CD14-positive monocyte (primary cell): ENCODE results near the gene PKD1L1. TPM values are rescaled to one million over a fixed set of nuclear protein-coding genes. Genes with fewer than 3 reads are reported as not detected.
"Not testable (repeated sequence)": the region's sequence is repeated elsewhere in the genome, so short reads cannot be mapped to it uniquely, and the experiment has no call there.

ENCODE experiments used
- DNase-seq, 3 donors: peaks; one replicate each; pipeline ENCODE4 v3.0.0-alpha.2; 2011 to 2022
- H2AFZ ChIP-seq: 2 replicates; pipeline ENCODE4 v1.6.0; 2012; ENCODE audit warnings: mild to moderate bottlenecking, low read depth, low read length, inconsistent platforms; ENCODE audit not compliant: insufficient read depth, poor library complexity, severe bottlenecking
- H3K27ac ChIP-seq, 2 donors: 1 replicate in 1 of 2; 2 replicates in 1 of 2; pipeline ENCODE4 v1.5.1; 2012 to 2013; ENCODE audit warnings: low read length in 2 of 2, control low read depth in 1 of 2, inconsistent platforms in 1 of 2, low read depth in 1 of 2, mild to moderate bottlenecking in 1 of 2
- H3K27me3 ChIP-seq, 2 donors: one replicate each; pipeline versions ENCODE4 v1.6.0 to v1.6.1; 2011 to 2013; ENCODE audit warnings: low read length in 2 of 2; ENCODE audit not compliant: control insufficient read depth in 2 of 2, insufficient read depth in 2 of 2
- H3K36me3 ChIP-seq, 2 donors: replicated peaks in 1 of 2; 1 replicate in 1 of 2; 2 replicates in 1 of 2; pipeline versions ENCODE4 v1.5.1 to v1.6.1; 2012 to 2013; ENCODE audit warnings: low read length in 2 of 2, control low read depth in 1 of 2, inconsistent platforms in 1 of 2, mild to moderate bottlenecking in 1 of 2; ENCODE audit not compliant: insufficient read depth in 2 of 2, control insufficient read depth in 1 of 2
- H3K4me1 ChIP-seq, 2 donors: 1 replicate in 1 of 2; 2 replicates in 1 of 2; pipeline versions ENCODE4 v1.5.1 to v1.6.1; 2012 to 2013; ENCODE audit warnings: low read length in 2 of 2, control low read depth in 1 of 2, inconsistent platforms in 1 of 2, mild to moderate bottlenecking in 1 of 2, moderate library complexity in 1 of 2; ENCODE audit not compliant: insufficient read depth in 2 of 2, control insufficient read depth in 1 of 2
- H3K4me2 ChIP-seq: replicated peaks from 2 replicates; pipeline ENCODE3; 2012; ENCODE audit warnings: low read length, moderate library complexity, mild to moderate bottlenecking; ENCODE audit not compliant: poor library complexity, severe bottlenecking; ENCODE audit errors: extremely low read depth
- H3K4me3 ChIP-seq, 3 experiments: fragments of 200-600 bp in 1 of 3; sonication (generic) in 1 of 3; replicated peaks in 1 of 3; 1 replicate in 2 of 3; 2 replicates in 1 of 3; pipeline ENCODE4 v1.5.1; 2011 to 2013; ENCODE audit warnings: low read length in 3 of 3, mild to moderate bottlenecking in 3 of 3, control low read depth in 2 of 3, low read depth in 2 of 3, inconsistent platforms in 1 of 3, moderate library complexity in 1 of 3
- H3K79me2 ChIP-seq: 2 replicates; pipeline ENCODE4 v1.6.0; 2012; ENCODE audit warnings: mild to moderate bottlenecking, control low read depth, inconsistent platforms, low read length, moderate library complexity; ENCODE audit not compliant: insufficient read depth
- H3K9ac ChIP-seq: 2 replicates; pipeline ENCODE4 v1.6.0; 2017; ENCODE audit warnings: low read length, mild to moderate bottlenecking; ENCODE audit not compliant: insufficient read depth, poor library complexity, severe bottlenecking
- H3K9me3 ChIP-seq, 2 donors: replicated peaks in 1 of 2; 1 replicate in 1 of 2; 2 replicates in 1 of 2; pipeline versions ENCODE4 v1.5.1 to v1.6.1; 2012 to 2013; ENCODE audit warnings: low read length in 2 of 2, control low read depth in 1 of 2; ENCODE audit not compliant: control insufficient read depth in 1 of 2, insufficient read depth in 1 of 2
- H4K20me1 ChIP-seq: 2 replicates; pipeline ENCODE4 v1.6.0; 2012; ENCODE audit warnings: mild to moderate bottlenecking, low read length, control low read depth, moderate library complexity; ENCODE audit not compliant: insufficient read depth
- H3K27ac Mint-ChIP-seq, 7 donors: one replicate each; pipeline ENCODE4 v1.8.0; 2020; ENCODE audit warnings: mild to moderate bottlenecking in 7 of 7, mixed read lengths in 7 of 7, moderate library complexity in 6 of 7, inconsistent platforms in 2 of 7
- H3K27me3 Mint-ChIP-seq, 3 donors: one replicate each; pipeline ENCODE4 v1.8.0; 2021 to 2022; ENCODE audit warnings: low read depth in 3 of 3, mild to moderate bottlenecking in 3 of 3, mixed read lengths in 3 of 3, moderate library complexity in 3 of 3, inconsistent platforms in 1 of 3
- H3K36me3 Mint-ChIP-seq, 2 donors: one replicate each; pipeline ENCODE4 v1.8.0; 2020; ENCODE audit warnings: mixed read lengths in 2 of 2, inconsistent platforms in 1 of 2, mild to moderate bottlenecking in 1 of 2
- H3K4me1 Mint-ChIP-seq: one replicate; pipeline ENCODE4 v1.8.0; 2020; ENCODE audit warnings: mild to moderate bottlenecking, mixed read lengths
- H3K4me3 Mint-ChIP-seq, 2 donors: one replicate each; pipeline ENCODE4 v1.8.0; 2020; ENCODE audit warnings: mild to moderate bottlenecking in 2 of 2, mixed read lengths in 2 of 2, moderate library complexity in 1 of 2
- H3K9me3 Mint-ChIP-seq, 7 donors: one replicate each; pipeline ENCODE4 v1.8.0; 2020 to 2022; ENCODE audit warnings: mixed read lengths in 7 of 7, mild to moderate bottlenecking in 6 of 7, moderate library complexity in 6 of 7, inconsistent platforms in 2 of 7
- WGBS: methylation state at CpG from one replicate; pipeline ENCODE4 v1.1.5; 2013; ENCODE audit warnings: missing lambda C conversion rate; ENCODE audit not compliant: insufficient coverage; 5-methylcytosine and 5-hydroxymethylcytosine counted together
- intact Hi-C, 2 donors: fragments of 100-400 bp; cut with micrococcal nuclease; formaldehyde crosslinking; loops; one replicate each; pipeline versions ENCODE4 v1.15.0 to v1.15.1; 2023
- polyA plus RNA-seq, 3 donors: library from polyadenylated mRNA; depleted of rRNA in 1 of 3; unstranded in 2 of 3; stranded (reverse) in 1 of 3; fragments of 300-500 nt in 2 of 3; fragments of >200 nt in 1 of 3; fragmentation: Illumina TruSeq in 2 of 3; gene quantifications; 1 replicate in 2 of 3; 2 replicates in 1 of 3; pipeline ENCODE4 v1.2.3, GENCODE V29; 2012 to 2021
- TF ChIP-seq, protein P1 (sequence below): fragments of 200-600 bp; IDR thresholded peaks from one replicate; pipeline ENCODE4 v1.8.0; 2022; ENCODE audit warnings: antibody characterized with exemption, mild to moderate bottlenecking

Gene PKD1L1
- polyA plus RNA-seq, 3 donors, result 0.19 TPM; not detected in 2

GRCh38 chr7:47924266-47924665 is 24.0 kb downstream of the PKD1L1 start:
- Histone ChIP-seq H4K20me1 (no peaks in the 10 kb centered on the region), H3K4me2 (no peak overlapping the region), H3K79me2 (no peaks in the 10 kb centered on the region), H3K27ac (no peak overlapping the region), H3K4me1 (peaks cover 0 to 4% of the 10 kb centered on the region in 2 donors), H3K4me3 (no peak overlapping the region), H3K27me3 (no peaks in the 10 kb centered on the region), H2AFZ (no peak overlapping the region), H3K9ac (no peak overlapping the region), H3K9me3 (no peaks in the 10 kb centered on the region), H3K36me3 (no peaks in the 10 kb centered on the region)
- peaks cover 0 to 12% (median 7%) of the 10 kb centered on the region in 7 donors for H3K9me3 Mint-ChIP-seq
- peaks cover 2% of the 10 kb centered on the region for H3K4me1 Mint-ChIP-seq
- peaks cover 2 to 8% (median 3%) of the 10 kb centered on the region in 3 donors for H3K27me3 Mint-ChIP-seq
- no peaks in the 10 kb centered on the region for H3K36me3 Mint-ChIP-seq
- TF ChIP-seq, protein P1, sequence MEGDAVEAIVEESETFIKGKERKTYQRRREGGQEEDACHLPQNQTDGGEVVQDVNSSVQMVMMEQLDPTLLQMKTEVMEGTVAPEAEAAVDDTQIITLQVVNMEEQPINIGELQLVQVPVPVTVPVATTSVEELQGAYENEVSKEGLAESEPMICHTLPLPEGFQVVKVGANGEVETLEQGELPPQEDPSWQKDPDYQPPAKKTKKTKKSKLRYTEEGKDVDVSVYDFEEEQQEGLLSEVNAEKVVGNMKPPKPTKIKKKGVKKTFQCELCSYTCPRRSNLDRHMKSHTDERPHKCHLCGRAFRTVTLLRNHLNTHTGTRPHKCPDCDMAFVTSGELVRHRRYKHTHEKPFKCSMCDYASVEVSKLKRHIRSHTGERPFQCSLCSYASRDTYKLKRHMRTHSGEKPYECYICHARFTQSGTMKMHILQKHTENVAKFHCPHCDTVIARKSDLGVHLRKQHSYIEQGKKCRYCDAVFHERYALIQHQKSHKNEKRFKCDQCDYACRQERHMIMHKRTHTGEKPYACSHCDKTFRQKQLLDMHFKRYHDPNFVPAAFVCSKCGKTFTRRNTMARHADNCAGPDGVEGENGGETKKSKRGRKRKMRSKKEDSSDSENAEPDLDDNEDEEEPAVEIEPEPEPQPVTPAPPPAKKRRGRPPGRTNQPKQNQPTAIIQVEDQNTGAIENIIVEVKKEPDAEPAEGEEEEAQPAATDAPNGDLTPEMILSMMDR, result no peak
- intact Hi-C loops, result no loop called here
- H3K27ac Mint-ChIP-seq, result no peak overlapping the region
- no peak overlapping the region for H3K4me3 Mint-ChIP-seq
- no CpG with 5 or more reads among the region's 2 CpGs for WGBS
- DNase-seq, result peak in 1 of 3 donors; percentile 48

GRCh38 chr7:47923081-47923875 is 25.0 kb downstream of the PKD1L1 start:
- DNase-seq, H3K4me1 Mint-ChIP-seq, H2AFZ ChIP-seq, H3K36me3 ChIP-seq, intact Hi-C loops, H3K27ac Mint-ChIP-seq, H3K36me3 Mint-ChIP-seq, H3K9me3 ChIP-seq, H3K4me3 Mint-ChIP-seq, H3K27me3 ChIP-seq, H3K79me2 ChIP-seq, H3K4me3 ChIP-seq, H3K27ac ChIP-seq, H3K9ac ChIP-seq, H4K20me1 ChIP-seq, H3K4me1 ChIP-seq, H3K4me2 ChIP-seq: not testable (repeated sequence)
- no CpG with 5 or more reads among the region's 8 CpGs for WGBS
- H3K27me3 Mint-ChIP-seq, result peaks cover 6 to 12% (median 9%) of the 10 kb centered on the region in 3 donors
- H3K9me3 Mint-ChIP-seq, result peaks cover 0 to 12% (median 7%) of the 10 kb centered on the region in 7 donors

DNA sequence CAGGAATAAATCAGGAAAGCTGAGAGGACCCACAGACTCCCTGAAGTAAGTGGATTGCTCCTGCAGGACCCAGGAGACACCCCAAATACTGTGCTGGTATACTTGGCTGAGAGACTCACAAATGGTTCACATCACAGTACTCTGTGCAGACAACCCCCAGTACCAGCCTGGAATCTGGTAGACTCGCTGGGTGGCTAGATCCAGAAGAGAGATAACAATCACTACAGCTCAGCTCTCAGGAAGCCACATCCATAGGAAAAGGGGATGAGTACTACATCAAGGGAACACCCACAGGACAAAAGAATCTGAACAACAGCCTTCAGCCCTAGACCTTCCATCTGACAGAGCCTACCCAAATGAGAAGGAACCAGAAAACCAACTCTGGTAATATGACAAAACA is 31.8 kb downstream of the PKD1L1 start:
- Mint-ChIP-seq H3K27me3 (peaks cover 10 to 25% (median 20%) of the 10 kb centered on the region in 3 donors), H3K27ac (peak overlapping the region in 1 of 7 donors; percentile 28), H3K9me3 (peaks cover 1 to 11% (median 4%) of the 10 kb centered on the region in 7 donors)
- DNase-seq, H3K27me3 ChIP-seq, H3K9ac ChIP-seq, intact Hi-C loops, H2AFZ ChIP-seq, H3K4me3 Mint-ChIP-seq, H3K4me3 ChIP-seq, H4K20me1 ChIP-seq, H3K79me2 ChIP-seq, H3K4me2 ChIP-seq, H3K9me3 ChIP-seq, H3K36me3 Mint-ChIP-seq, H3K4me1 ChIP-seq, H3K27ac ChIP-seq, H3K4me1 Mint-ChIP-seq, H3K36me3 ChIP-seq: not testable (repeated sequence)
- no CpG with 5 or more reads among the region's 1 CpG for WGBS
